SK-N-SH treated with all-trans-retinoic acid at 6 μM for 48 hours (cell line): Measurements from ENCODE around the gene APOBEC4.

Source experiments
- OSR1 ChIP-seq: fragments of 250-450 bp; sonication (Bioruptor Pico); IDR thresholded peaks from 2 replicates; pipeline ENCODE4 v1.8.0; 2022; ENCODE audit warnings: moderate library complexity, mild to moderate bottlenecking, inconsistent platforms
- PPARA ChIP-seq: fragments of 250-450 bp; sonication (Bioruptor Pico); IDR thresholded peaks from 2 replicates; pipeline ENCODE4 v1.5.0; 2020; ENCODE audit warnings: mild to moderate bottlenecking, borderline replicate concordance
- RARB ChIP-seq: fragments of 250-450 bp; sonication (Bioruptor Pico); IDR thresholded peaks from 2 replicates; pipeline ENCODE4 v1.8.0; 2021; ENCODE audit warnings: mild to moderate bottlenecking, moderate library complexity
- ZFP3 ChIP-seq: fragments of 250-450 bp; sonication (Bioruptor Pico); IDR thresholded peaks from 2 replicates; pipeline ENCODE4 v1.5.0; 2020; ENCODE audit warnings: mild to moderate bottlenecking, moderate library complexity
- ZNF70 ChIP-seq: fragments of 450-650 bp; formaldehyde crosslinking; IDR thresholded peaks from 2 replicates; pipeline ENCODE4 v1.5.0; 2020; ENCODE audit warnings: mild to moderate bottlenecking, moderate library complexity
- TF ChIP-seq, protein P1 (sequence below): fragments of 250-450 bp; sonication (Bioruptor Pico); IDR thresholded peaks from 2 replicates; pipeline ENCODE4 v1.5.1; 2020; ENCODE audit warnings: low read depth, mild to moderate bottlenecking, moderate library complexity

DNA sequence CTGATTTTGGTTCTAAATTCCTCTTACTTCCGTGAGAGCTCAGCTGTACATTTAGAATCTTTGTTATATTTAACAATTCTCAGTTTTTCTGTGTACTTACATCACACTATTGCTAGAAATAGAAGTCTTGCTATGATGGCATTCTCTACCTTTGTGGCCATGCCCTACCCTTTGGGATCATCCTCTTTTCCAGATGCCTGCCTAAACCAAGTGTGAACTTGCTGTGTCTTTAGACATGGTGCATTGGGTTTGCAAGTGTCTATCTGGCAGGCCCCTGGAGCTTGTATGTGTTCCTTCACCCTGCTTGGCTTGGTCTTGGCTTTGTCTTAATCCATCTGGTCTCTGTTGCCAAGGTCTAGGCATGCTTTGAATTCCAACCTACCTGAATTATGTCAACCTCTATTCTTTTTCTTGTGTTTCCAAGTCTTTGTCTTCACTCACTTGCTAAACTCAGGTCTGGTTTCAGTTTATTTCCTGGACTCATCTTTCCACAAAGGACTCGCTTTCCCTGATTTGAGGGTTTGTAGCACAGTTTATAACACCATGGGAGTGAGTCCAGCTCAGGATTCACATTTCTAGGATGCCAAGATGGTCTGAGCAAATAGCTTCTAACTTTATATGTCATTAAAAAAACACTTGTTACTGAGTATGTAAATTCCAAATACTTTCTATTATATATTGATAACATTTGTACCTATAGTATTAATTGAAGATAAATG is 20.6 kb upstream of the APOBEC4 start:
- no peak for TF ChIP-seq RARB
- TF ChIP-seq OSR1: no peak
- TF ChIP-seq, protein P1, sequence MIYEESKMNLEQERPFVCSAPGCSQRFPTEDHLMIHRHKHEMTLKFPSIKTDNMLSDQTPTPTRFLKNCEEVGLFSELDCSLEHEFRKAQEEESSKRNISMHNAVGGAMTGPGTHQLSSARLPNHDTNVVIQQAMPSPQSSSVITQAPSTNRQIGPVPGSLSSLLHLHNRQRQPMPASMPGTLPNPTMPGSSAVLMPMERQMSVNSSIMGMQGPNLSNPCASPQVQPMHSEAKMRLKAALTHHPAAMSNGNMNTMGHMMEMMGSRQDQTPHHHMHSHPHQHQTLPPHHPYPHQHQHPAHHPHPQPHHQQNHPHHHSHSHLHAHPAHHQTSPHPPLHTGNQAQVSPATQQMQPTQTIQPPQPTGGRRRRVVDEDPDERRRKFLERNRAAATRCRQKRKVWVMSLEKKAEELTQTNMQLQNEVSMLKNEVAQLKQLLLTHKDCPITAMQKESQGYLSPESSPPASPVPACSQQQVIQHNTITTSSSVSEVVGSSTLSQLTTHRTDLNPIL (CRISPR knock-in tag): no peak
- TF ChIP-seq ZFP3 (CRISPR knock-in tag): no peak
- no peak for TF ChIP-seq PPARA (CRISPR knock-in tag)
- no peak for TF ChIP-seq ZNF70
